Spleen (tissue), 7 donors: Measurements from ENCODE around the gene C6orf52.

Experiments
- CTCF ChIP-seq, 11 experiments: fragments of 200-600 bp in 7 of 11; fragments of 450-650 bp in 4 of 11; sonication (generic) in 4 of 11; IDR thresholded peaks in 8 of 11; conservative IDR thresholded peaks in 3 of 11; 1 replicate in 7 of 11; 2 replicates in 4 of 11; pipeline versions ENCODE4 v1.4.0 to v1.8.0; 2016 to 2021; ENCODE audit warnings: antibody characterized with exemption in 11 of 11, inconsistent platforms in 4 of 11, mild to moderate bottlenecking in 1 of 11
- POLR2AphosphoS5 ChIP-seq, 3 donors: sonication (generic); formaldehyde crosslinking; IDR thresholded peaks; one replicate each; pipeline ENCODE4 v1.5.1; 2017; ENCODE audit warnings: antibody characterized with exemption in 3 of 3
- donor health status: DM: no; HTN: no; CAD: no; lungs with moderate emphysema.
- donor health status: DM: no; HTN: no; CAD: no.
- donor health status: DM: no; HTN: no; CAD: no.

GRCh38 chr6:10626154-10626741 is 68.2 kb downstream of the C6orf52 start:
- TF ChIP-seq CTCF (IDR thresholded peaks at IDR 0.05 in 8 of 11, conservative IDR thresholded peaks at IDR 0.05 in 3 of 11) (no peak), POLR2AphosphoS5 (IDR thresholded peaks at IDR 0.05) (no peak)
